HG03354 (cell line): ENCODE results near the gene ZNF10.

ENCODE experiments used
- ATAC-seq: cut with Tn5 transposase; IDR thresholded peaks from one replicate; pipeline ENCODE4 v1.9.1; 2021; ENCODE audit warnings: mild to moderate bottlenecking; ENCODE audit not compliant: unreplicated experiment, poor library complexity, severe bottlenecking

ZNF10 gene

GRCh38 chr12:133190176-133190575, 59.7 kb downstream of the ZNF10 start:
- no peak for ATAC-seq

GRCh38 chr12:133192847-133193246, 62.4 kb downstream of the ZNF10 start:
- no peak for ATAC-seq

- ATAC-seq = no peak
These were observed 71.5 kb downstream of the ZNF10 start for GRCh38 chr12:133201888-133202287.

DNA sequence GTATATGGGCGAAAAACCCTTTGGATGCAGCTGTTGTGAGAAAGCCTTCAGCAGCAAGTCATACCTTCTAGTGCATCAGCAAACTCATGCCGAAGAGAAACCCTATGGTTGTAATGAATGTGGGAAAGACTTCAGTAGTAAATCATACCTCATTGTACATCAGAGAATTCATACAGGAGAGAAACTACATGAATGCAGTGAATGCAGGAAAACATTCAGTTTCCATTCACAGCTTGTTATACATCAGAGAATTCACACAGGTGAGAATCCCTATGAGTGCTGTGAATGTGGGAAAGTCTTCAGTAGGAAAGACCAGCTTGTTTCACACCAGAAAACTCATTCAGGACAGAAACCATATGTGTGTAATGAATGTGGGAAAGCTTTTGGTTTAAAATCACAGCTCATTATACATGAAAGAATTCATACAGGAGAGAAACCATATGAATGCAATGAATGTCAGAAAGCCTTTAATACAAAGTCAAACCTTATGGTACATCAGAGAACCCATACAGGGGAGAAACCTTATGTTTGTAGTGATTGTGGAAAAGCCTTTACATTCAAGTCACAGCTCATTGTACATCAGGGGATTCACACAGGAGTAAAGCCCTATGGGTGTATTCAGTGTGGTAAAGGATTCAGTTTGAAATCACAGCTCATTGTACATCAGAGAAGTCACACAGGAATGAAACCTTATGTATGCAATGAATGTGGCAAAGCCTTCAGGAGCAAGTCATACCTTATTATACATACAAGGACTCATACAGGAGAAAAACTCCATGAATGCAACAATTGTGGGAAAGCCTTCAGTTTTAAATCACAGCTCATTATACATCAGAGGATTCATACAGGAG, 72.3 kb downstream of the ZNF10 start:
- ATAC-seq = no peak

GRCh38 chr12:133203344-133204263, 73.2 kb downstream of the ZNF10 start:
- ATAC-seq = no peak

DNA sequence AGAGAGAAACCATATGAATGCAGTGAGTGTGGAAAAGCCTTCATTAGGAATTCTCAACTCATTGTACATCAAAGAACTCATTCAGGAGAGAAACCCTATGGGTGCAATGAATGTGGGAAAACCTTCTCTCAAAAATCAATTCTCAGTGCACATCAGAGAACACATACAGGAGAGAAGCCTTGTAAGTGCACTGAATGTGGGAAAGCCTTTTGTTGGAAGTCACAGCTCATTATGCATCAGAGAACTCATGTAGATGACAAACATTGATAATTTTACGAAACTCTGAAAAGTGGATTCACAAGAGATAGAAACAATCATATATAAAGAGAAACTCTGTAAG, 73.8 kb downstream of the ZNF10 start:
- ATAC-seq = no peak

- ATAC-seq = no peak
These were observed 76.0 kb downstream of the ZNF10 start for GRCh38 chr12:133206390-133206789.
